ENCODE measurements around the gene LCN15.

- no peak for TF ChIP-seq CTCF (conservative IDR thresholded peaks at IDR 0.05; ENCODE audit: low read depth, low read length)
- TF ChIP-seq POLR2A (IDR thresholded peaks at IDR 0.05; ENCODE audit: low read depth, low read length): no peak
- no peak for TF ChIP-seq RFX5 (IDR thresholded peaks at IDR 0.05; ENCODE audit: low read depth, low read length)
Observed at GRCh38 chr9:136744773-136745172, 19.5 kb downstream of the LCN15 start.

All from IMR-90 (cell line).